WTC11 (cell line): ENCODE measurements around the gene VEPH1. TPM values are rescaled to one million over a fixed set of nuclear protein-coding genes. Genes with fewer than 3 reads are reported as not detected.

Experiments
- ATAC-seq: fragments of 200-7000 bp; cut with Tn5 transposase; 2 replicates; pipeline ENCODE4 v1.10.0; 2021; ENCODE audit warnings: mild to moderate bottlenecking, moderate library complexity
- CTCF ChIA-PET: fragments of 300-600 bp; sonication (Branson Sonifier 250); formaldehyde crosslinking; loops from one replicate; lab custom pipeline; 2021; ENCODE audit warnings: antibody characterized with exemption; lab: Charles Lee
- POLR2A ChIA-PET: fragments of 350-600 bp; sonication (Branson Sonifier 250); formaldehyde crosslinking; loops from one replicate; lab custom pipeline; 2021; ENCODE audit warnings: antibody characterized with exemption; lab: Charles Lee
- DNase-seq: peaks from one replicate; pipeline ENCODE4 v3.0.0; 2021; ENCODE audit warnings: low spot score
- H3K27ac Mint-ChIP-seq: 2 replicates; pipeline ENCODE4 v1.8.0; 2021; ENCODE audit warnings: mixed read lengths
- H3K27me3 Mint-ChIP-seq: 2 replicates; pipeline ENCODE4 v1.8.0; 2021; ENCODE audit warnings: low read depth, mild to moderate bottlenecking, moderate library complexity, mixed read lengths
- H3K36me3 Mint-ChIP-seq: 2 replicates; pipeline ENCODE4 v1.8.0; 2021; ENCODE audit warnings: mixed read lengths
- H3K4me1 Mint-ChIP-seq: 2 replicates; pipeline ENCODE4 v1.8.0; 2022; ENCODE audit warnings: mixed read lengths
- H3K4me3 Mint-ChIP-seq: 2 replicates; pipeline ENCODE4 v1.8.0; 2021; ENCODE audit warnings: mild to moderate bottlenecking, moderate library complexity, mixed read lengths
- H3K9me3 Mint-ChIP-seq: 2 replicates; pipeline ENCODE4 v1.8.0; 2021; ENCODE audit warnings: mixed read lengths
- ARID4B ChIP-seq: sonication (generic); formaldehyde crosslinking; IDR thresholded peaks from 2 replicates; pipeline ENCODE4 v1.8.0; 2023; ENCODE audit warnings: missing genetic modification reagents, mild to moderate bottlenecking, borderline replicate concordance
- ATF1 ChIP-seq: sonication (generic); formaldehyde crosslinking; IDR thresholded peaks from 2 replicates; pipeline ENCODE4 v1.8.1; 2023; ENCODE audit warnings: mild to moderate bottlenecking, moderate library complexity, missing genetic modification reagents
- ATF3 ChIP-seq: sonication (generic); formaldehyde crosslinking; conservative IDR thresholded peaks from 2 replicates; pipeline ENCODE4 v1.8.1; 2022; ENCODE audit warnings: mild to moderate bottlenecking, missing genetic modification reagents
- CREB1 ChIP-seq: sonication (generic); formaldehyde crosslinking; IDR thresholded peaks from 2 replicates; pipeline ENCODE4 v1.8.0; 2023; ENCODE audit warnings: mild to moderate bottlenecking, missing genetic modification reagents
- ERG ChIP-seq: fragments of 250-450 bp; sonication (Bioruptor Pico); IDR thresholded peaks from 2 replicates; pipeline ENCODE4 v1.8.0; 2021; ENCODE audit warnings: mild to moderate bottlenecking
- ETV6 ChIP-seq: sonication (generic); formaldehyde crosslinking; IDR thresholded peaks from 2 replicates; pipeline ENCODE4 v1.8.1; 2022; ENCODE audit warnings: mild to moderate bottlenecking, missing genetic modification reagents
- FOXJ3 ChIP-seq: sonication (generic); formaldehyde crosslinking; IDR thresholded peaks from 2 replicates; pipeline ENCODE4 v1.9.0; 2021; ENCODE audit warnings: missing genetic modification reagents, mild to moderate bottlenecking, borderline replicate concordance
- GABPB1 ChIP-seq: sonication (generic); formaldehyde crosslinking; IDR thresholded peaks from 2 replicates; pipeline ENCODE4 v1.8.1; 2023; ENCODE audit warnings: mild to moderate bottlenecking, missing genetic modification reagents
- GRHL2 ChIP-seq: fragments of 250-450 bp; sonication (Bioruptor Pico); IDR thresholded peaks from 2 replicates; pipeline ENCODE4 v1.8.0; 2022; ENCODE audit warnings: mild to moderate bottlenecking, moderate library complexity; ENCODE audit not compliant: insufficient replicate concordance, severe bottlenecking
- IRF1 ChIP-seq: sonication (generic); formaldehyde crosslinking; IDR thresholded peaks from 2 replicates; pipeline ENCODE4 v1.8.0; 2023; ENCODE audit warnings: missing genetic modification reagents
- JAZF1 ChIP-seq: fragments of 250-450 bp; sonication (Bioruptor Pico); IDR thresholded peaks from 2 replicates; pipeline ENCODE4 v1.9.0; 2021; ENCODE audit warnings: moderate library complexity, mild to moderate bottlenecking, inconsistent platforms
- MLX ChIP-seq: sonication (generic); formaldehyde crosslinking; IDR thresholded peaks from 2 replicates; pipeline ENCODE4 v1.8.1; 2023; ENCODE audit warnings: mild to moderate bottlenecking, missing genetic modification reagents, moderate library complexity
- NFYB ChIP-seq: sonication (generic); formaldehyde crosslinking; conservative IDR thresholded peaks from 2 replicates; pipeline ENCODE4 v1.8.0; 2022; ENCODE audit warnings: low read depth, missing genetic modification reagents
- NR2C2 ChIP-seq: sonication (generic); formaldehyde crosslinking; IDR thresholded peaks from 2 replicates; pipeline ENCODE4 v1.8.0; 2022; ENCODE audit warnings: mild to moderate bottlenecking, missing genetic modification reagents
- OVOL2 ChIP-seq: fragments of 250-450 bp; sonication (Bioruptor Pico); IDR thresholded peaks from 2 replicates; pipeline ENCODE4 v1.9.0; 2021; ENCODE audit warnings: mild to moderate bottlenecking, borderline replicate concordance
- PRDM15 ChIP-seq: sonication (generic); formaldehyde crosslinking; IDR thresholded peaks from 2 replicates; pipeline ENCODE4 v1.8.0; 2022; ENCODE audit warnings: missing genetic modification reagents
- TCF7 ChIP-seq: sonication (generic); formaldehyde crosslinking; IDR thresholded peaks from 2 replicates; pipeline ENCODE4 v1.8.0; 2022; ENCODE audit warnings: mild to moderate bottlenecking, low read depth, missing genetic modification reagents, moderate library complexity
- USF1 ChIP-seq: sonication (generic); formaldehyde crosslinking; IDR thresholded peaks from 2 replicates; pipeline ENCODE4 v1.8.0; 2022; ENCODE audit warnings: mild to moderate bottlenecking, missing genetic modification reagents
- total RNA-seq: library from RNA; stranded (reverse); gene quantifications from 3 replicates; pipeline ENCODE4 v1.2.3, GENCODE V29; 2021

The VEPH1 gene
- total RNA-seq, 1 experiment from 2014 or later, result 10.8 TPM

- ChIA-PET POLR2A (interaction anchor here (0.8 to 1.3 kb wide), 2 partner anchors 11 to 63 kb away, joined by 3 to 6 read pairs; no protein-coding TSS in a partner anchor), CTCF (interaction anchor here (0.6 to 4.7 kb wide), 12 partner anchors 8 to 225 kb away, joined by 3 to 57 read pairs (median 6); partner anchors contain the start of genes PTX3 and VEPH1)
- H3K9me3 Mint-ChIP-seq, result peaks cover 15% of the 10 kb centered on the region
- ATAC-seq, result no peak
- H3K27ac Mint-ChIP-seq, result no peak overlapping the region
- H3K36me3 Mint-ChIP-seq, result peaks cover 4% of the 10 kb centered on the region
- peak overlapping the region; percentile 78 for H3K4me3 Mint-ChIP-seq
- H3K27me3 Mint-ChIP-seq, result peaks cover 24% of the 10 kb centered on the region
- TF ChIP-seq GABPB1 (CRISPR knock-in tag), result no peak
- TF ChIP-seq JAZF1 (CRISPR knock-in tag), result no peak
- no peak for TF ChIP-seq GRHL2 (CRISPR knock-in tag)
- TF ChIP-seq CREB1, result no peak
- no peak for TF ChIP-seq ETV6 (CRISPR knock-in tag)
- TF ChIP-seq OVOL2 (CRISPR knock-in tag), result no peak
- TF ChIP-seq ERG (CRISPR knock-in tag), result no peak
- TF ChIP-seq NFYB (CRISPR knock-in tag), result no peak
- TF ChIP-seq ATF3 (CRISPR knock-in tag), result no peak
- TF ChIP-seq USF1 (CRISPR knock-in tag), result no peak
- no peak for TF ChIP-seq IRF1 (CRISPR knock-in tag)
- no peak for TF ChIP-seq MLX (CRISPR knock-in tag)
- no peak for TF ChIP-seq ARID4B (CRISPR knock-in tag)
- H3K4me1 Mint-ChIP-seq, result 0 out of 2 replicates have a peak, but pooled peaks cover 3% of the 10 kb centered on the region
- no peak for DNase-seq
These were observed 40.4 kb upstream of the VEPH1 start for GRCh38 chr3:157543501-157544035.

- peaks cover 15% of the 10 kb centered on the region for H3K9me3 Mint-ChIP-seq
- 0 out of 2 replicates have a peak, but pooled peaks cover 3% of the 10 kb centered on the region for H3K4me1 Mint-ChIP-seq
- H3K27ac Mint-ChIP-seq, result no peak overlapping the region
- peak; percentile 72 for DNase-seq
- ChIA-PET CTCF (interaction anchor here (0.5 to 4.7 kb wide), 17 partner anchors 9 to 226 kb away, joined by 3 to 57 read pairs (median 5); partner anchors contain the start of genes PTX3 and VEPH1), POLR2A (interaction anchor here (0.7 to 1.3 kb wide), 4 partner anchors 11 to 365 kb away, joined by 3 to 6 read pairs (median 4); no protein-coding TSS in a partner anchor)
- peak; percentile 92 for ATAC-seq
- H3K36me3 Mint-ChIP-seq, result peaks cover 4% of the 10 kb centered on the region
- H3K27me3 Mint-ChIP-seq, result peaks cover 24% of the 10 kb centered on the region
- H3K4me3 Mint-ChIP-seq, result peak overlapping the region; percentile 78
- TF ChIP-seq TCF7 (CRISPR knock-in tag) (no peak), FOXJ3 (no peak), NR2C2 (CRISPR knock-in tag) (no peak), ATF1 (CRISPR knock-in tag) (no peak), PRDM15 (no peak)
These were observed 39.7 kb upstream of the VEPH1 start for GRCh38 chr3:157542711-157543500.
